SK-N-SH (cell line): Measurements from ENCODE around the gene AKR1D1.

Source experiments
- CTCF ChIP-seq: fragments of 200-600 bp; sonication (generic); IDR thresholded peaks from 2 replicates; pipeline ENCODE4 v1.6.1; 2017; ENCODE audit warnings: antibody characterized with exemption, mild to moderate bottlenecking, moderate library complexity
- ELF1 ChIP-seq: IDR thresholded peaks from 2 replicates; pipeline ENCODE4 v1.4.0; 2012
- EP300 ChIP-seq, 2 experiments: IDR thresholded peaks; 2 replicates each; pipeline versions ENCODE4 v1.4.0 to v1.6.1; 2012; ENCODE audit warnings: borderline replicate concordance in 1 of 2, low read depth in 1 of 2, low read length in 1 of 2
- FOXM1 ChIP-seq: IDR thresholded peaks from 2 replicates; pipeline ENCODE4 v1.4.0; 2012; ENCODE audit warnings: low read depth, mild to moderate bottlenecking
- GATA2 ChIP-seq: sonication (generic); formaldehyde crosslinking; IDR thresholded peaks from 2 replicates; pipeline ENCODE4 v1.5.0; 2020; ENCODE audit warnings: mild to moderate bottlenecking, missing genetic modification reagents
- JUND ChIP-seq: IDR thresholded peaks from 2 replicates; pipeline ENCODE4 v1.4.0; 2012
- MAX ChIP-seq: IDR thresholded peaks from 2 replicates; pipeline ENCODE4 v1.4.0; 2012; ENCODE audit warnings: low read depth
- MXI1 ChIP-seq: IDR thresholded peaks from 2 replicates; pipeline ENCODE4 v1.6.1; 2012; ENCODE audit warnings: mild to moderate bottlenecking, low read depth, low read length, improper control_type of control experiment
- NFIC ChIP-seq: IDR thresholded peaks from 2 replicates; pipeline ENCODE4 v1.4.0; 2012; ENCODE audit warnings: borderline replicate concordance
- NRF1 ChIP-seq: IDR thresholded peaks from 2 replicates; pipeline ENCODE4 v1.6.1; 2012; ENCODE audit warnings: low read depth, mild to moderate bottlenecking, low read length
- POLR2AphosphoS5 ChIP-seq: IDR thresholded peaks from 2 replicates; pipeline ENCODE4 v1.6.1; 2012; ENCODE audit warnings: low read depth, low read length
- YY1 ChIP-seq: IDR thresholded peaks from 2 replicates; pipeline ENCODE4 v1.4.0; 2012; ENCODE audit warnings: low read depth, mild to moderate bottlenecking
- ZBTB33 ChIP-seq: IDR thresholded peaks from 2 replicates; pipeline ENCODE4 v1.4.0; 2012; ENCODE audit warnings: low read depth, borderline replicate concordance

GRCh38 chr7:138081868-138082267 lies 5.6 kb downstream of the AKR1D1 start:
- TF ChIP-seq MXI1 (no peak), YY1 (no peak), ZBTB33 (no peak), CTCF (no peak), JUND (no peak), EP300 (IDR thresholded peaks at IDR 0.05; ENCODE audit: borderline replicate concordance in 1 of 2, low read depth in 1 of 2, low read length in 1 of 2) (no peak), ELF1 (no peak), NRF1 (no peak), NFIC (no peak), GATA2 (CRISPR knock-in tag) (no peak), FOXM1 (no peak), MAX (no peak), POLR2AphosphoS5 (no peak)
